Metanephros (tissue), 2 donors: Measurements from ENCODE around the gene PLA2G1B. TPM values are rescaled to one million over a fixed set of nuclear protein-coding genes. Genes with fewer than 3 reads are reported as not detected.

Source experiments
- small RNA-seq: library from RNA; depleted of rRNA; stranded (forward); fragments of <200 nt; gene quantifications from one replicate; pipeline ENCODE3, GENCODE V24; 2014; ENCODE audit warnings: low replicate concordance
- total RNA-seq: library from RNA; depleted of rRNA; stranded (reverse); fragments of >200 nt; gene quantifications from one replicate; pipeline ENCODE4 v1.2.3, GENCODE V29; 2014

Gene PLA2G1B
- not detected for total RNA-seq

GRCh38 chr12:120327593-120327992 is at the start of gene PLA2G1B:
Gene PLA2G1B, minus strand, starts transcription at chr12:120327779. Its CDS starts 26 bp downstream, at chr12:120327753.

GRCh38 chr12:120368789-120369602 is 41.4 kb upstream of the PLA2G1B start, which contains the start of gene MSI1:
Gene MSI1, minus strand, starts transcription at chr12:120369164. Its CDS starts 73 bp downstream, at chr12:120369091.

GRCh38 chr12:120301962-120302815 is 25.4 kb downstream of the PLA2G1B start, which contains the start of gene SIRT4:
Gene SIRT4, plus strand, starts transcription at chr12:120302321. Its CDS starts 1,241 bp downstream, at chr12:120303562.

GRCh38 chr12:120292661-120293531 is 34.7 kb downstream of the PLA2G1B start, which contains the start of gene RNU4-1:
Gene RNU4-1, minus strand, starts transcription at chr12:120293237.

Small RNA genes lying within 50 kb of the gene (small RNA-seq; reads per million reads assigned to genes)
- gene RNU4-1 = 519 reads per million, percentile 99 among the genes with 10 or more reads in this experiment
- 1,470 reads per million, percentile 99 among the genes with 10 or more reads in this experiment for gene RNU4-2
- not detected for gene RNU6-1088P

Other genes starting within 250 kb of the PLA2G1B start
- 18.2 TPM for gene RAB35, start 211.0 kb downstream of the PLA2G1B start, total RNA-seq
- gene GCN1, start 133.1 kb downstream of the PLA2G1B start, total RNA-seq = 101 TPM
- gene RPLP0, start 126.7 kb downstream of the PLA2G1B start, total RNA-seq = 2,111 TPM
- gene PXN, start 62.0 kb downstream of the PLA2G1B start, total RNA-seq = 62.1 TPM
- gene RNU4-2, start 35.9 kb downstream of the PLA2G1B start, total RNA-seq = under 0.01 TPM
- under 0.01 TPM for gene RNU4-1, start 34.5 kb downstream of the PLA2G1B start, total RNA-seq
- 6.3 TPM for gene SIRT4, start 25.5 kb downstream of the PLA2G1B start, total RNA-seq
- 4.8 TPM for gene MSI1, start 41.4 kb upstream of the PLA2G1B start, total RNA-seq
- 257 TPM for gene COX6A1, start 110.3 kb upstream of the PLA2G1B start, total RNA-seq
- 11.3 TPM for gene TRIAP1, start 118.6 kb upstream of the PLA2G1B start, total RNA-seq
- gene GATC, start 118.7 kb upstream of the PLA2G1B start, total RNA-seq = 22.4 TPM
- 134 TPM for gene SRSF9, start 142.0 kb upstream of the PLA2G1B start, total RNA-seq
- 265 TPM for gene DYNLL1, start 168.3 kb upstream of the PLA2G1B start, total RNA-seq
- 51.4 TPM for gene COQ5, start 201.4 kb upstream of the PLA2G1B start, total RNA-seq
- 175 TPM for gene RNF10, start 206.6 kb upstream of the PLA2G1B start, total RNA-seq